GM10266 (cell line): Measurements from ENCODE around the gene TMEM91.
A peak's percentile ranks its signal among the peaks of the same experiment; 100 is the strongest.

Experiments
- DNase-seq: peaks from one replicate; pipeline ENCODE4 v3.0.0; 2012; ENCODE audit errors: extremely low spot score
- TF ChIP-seq, protein P1 (sequence below): IDR thresholded peaks from 2 replicates; pipeline ENCODE4 v1.5.1; 2012; ENCODE audit warnings: mild to moderate bottlenecking, low read depth; ENCODE audit not compliant: control insufficient read depth, insufficient read depth; ENCODE audit errors: missing control alignments

TMEM91 gene

DNA sequence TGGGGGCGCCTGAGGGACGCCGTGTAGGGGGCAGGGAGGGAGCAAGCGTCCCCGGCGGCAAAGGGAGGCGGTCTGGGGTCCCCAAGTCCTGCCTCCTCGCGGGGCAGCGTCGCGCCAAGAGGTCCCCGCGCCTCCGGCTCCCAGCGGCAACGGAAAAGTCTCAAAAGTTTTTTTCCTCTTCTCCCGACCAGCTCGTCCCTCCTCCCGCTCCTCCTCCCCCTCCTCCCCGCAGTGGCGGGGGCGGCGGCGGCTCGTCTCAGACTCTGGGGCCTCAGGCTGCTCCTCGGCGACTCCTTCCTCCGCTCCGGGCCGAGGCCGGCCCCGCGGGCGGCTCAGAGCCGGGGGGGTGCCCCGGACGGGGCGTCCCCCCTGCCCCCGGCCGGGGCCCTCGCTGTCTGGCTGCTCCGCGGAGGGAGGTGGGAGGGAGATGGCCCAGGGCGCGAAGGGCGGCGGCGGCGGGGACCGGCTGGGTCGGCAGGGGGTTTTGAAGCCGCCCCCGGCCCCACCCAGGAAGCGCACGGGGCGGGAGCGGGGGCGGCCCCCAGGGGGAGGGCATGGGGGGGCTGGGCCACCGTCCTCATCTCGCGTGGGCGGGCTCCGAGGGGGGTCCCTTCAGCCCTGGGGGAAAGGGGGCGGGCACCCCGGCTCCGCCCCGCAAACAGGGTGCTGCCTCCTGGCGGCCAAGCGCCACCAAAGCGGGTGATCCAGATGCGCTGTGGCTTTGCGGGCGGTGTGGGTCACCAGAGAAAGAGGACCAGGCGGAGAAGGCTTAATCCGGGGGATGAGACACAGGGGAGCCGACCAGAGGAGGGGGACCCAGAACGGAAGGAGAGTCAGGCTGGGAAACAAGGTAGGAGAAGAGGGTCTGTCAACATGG, 22.6 kb upstream of the TMEM91 start, which contains the start of gene TGFB1:
TSS of gene TGFB1 (minus strand) at position 457 of the 877 bp plus-strand sequence. CDS start 878 bp downstream, outside the sequence.
- TF ChIP-seq, protein P1, sequence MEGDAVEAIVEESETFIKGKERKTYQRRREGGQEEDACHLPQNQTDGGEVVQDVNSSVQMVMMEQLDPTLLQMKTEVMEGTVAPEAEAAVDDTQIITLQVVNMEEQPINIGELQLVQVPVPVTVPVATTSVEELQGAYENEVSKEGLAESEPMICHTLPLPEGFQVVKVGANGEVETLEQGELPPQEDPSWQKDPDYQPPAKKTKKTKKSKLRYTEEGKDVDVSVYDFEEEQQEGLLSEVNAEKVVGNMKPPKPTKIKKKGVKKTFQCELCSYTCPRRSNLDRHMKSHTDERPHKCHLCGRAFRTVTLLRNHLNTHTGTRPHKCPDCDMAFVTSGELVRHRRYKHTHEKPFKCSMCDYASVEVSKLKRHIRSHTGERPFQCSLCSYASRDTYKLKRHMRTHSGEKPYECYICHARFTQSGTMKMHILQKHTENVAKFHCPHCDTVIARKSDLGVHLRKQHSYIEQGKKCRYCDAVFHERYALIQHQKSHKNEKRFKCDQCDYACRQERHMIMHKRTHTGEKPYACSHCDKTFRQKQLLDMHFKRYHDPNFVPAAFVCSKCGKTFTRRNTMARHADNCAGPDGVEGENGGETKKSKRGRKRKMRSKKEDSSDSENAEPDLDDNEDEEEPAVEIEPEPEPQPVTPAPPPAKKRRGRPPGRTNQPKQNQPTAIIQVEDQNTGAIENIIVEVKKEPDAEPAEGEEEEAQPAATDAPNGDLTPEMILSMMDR = peak; percentile 91
- DNase-seq = peak; percentile 98

DNA sequence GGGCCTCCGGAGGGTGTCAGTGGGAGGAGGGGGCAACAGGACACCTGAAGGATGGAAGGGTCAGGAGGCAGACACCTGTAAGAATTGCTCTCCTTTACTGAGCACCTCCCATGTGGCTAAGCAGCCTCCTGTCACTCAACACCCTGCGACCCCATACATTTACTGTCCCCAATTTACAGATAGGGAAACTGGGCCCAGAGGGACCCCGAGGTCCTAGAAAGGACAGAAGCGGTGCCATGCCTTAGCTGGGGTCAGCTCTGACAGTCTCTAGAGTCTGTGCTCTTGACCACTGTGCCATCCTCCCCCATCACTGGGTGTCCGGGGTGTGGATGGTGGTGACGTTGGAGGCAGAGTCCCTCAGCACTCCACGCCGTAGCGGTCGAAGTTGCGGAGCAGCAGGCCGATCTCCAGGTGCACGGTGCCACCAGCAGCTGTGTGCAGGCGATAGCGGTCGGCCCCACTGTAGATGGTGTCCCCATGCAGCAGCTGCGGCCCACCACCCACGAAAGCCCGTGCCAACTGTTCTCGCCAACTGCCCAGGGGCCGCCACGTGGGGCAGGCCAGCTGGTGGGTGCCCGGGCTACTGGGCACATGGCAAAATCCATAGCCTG, 21.9 kb upstream of the TMEM91 start:
- no peak for DNase-seq
- TF ChIP-seq, protein P1 = no peak

DNA sequence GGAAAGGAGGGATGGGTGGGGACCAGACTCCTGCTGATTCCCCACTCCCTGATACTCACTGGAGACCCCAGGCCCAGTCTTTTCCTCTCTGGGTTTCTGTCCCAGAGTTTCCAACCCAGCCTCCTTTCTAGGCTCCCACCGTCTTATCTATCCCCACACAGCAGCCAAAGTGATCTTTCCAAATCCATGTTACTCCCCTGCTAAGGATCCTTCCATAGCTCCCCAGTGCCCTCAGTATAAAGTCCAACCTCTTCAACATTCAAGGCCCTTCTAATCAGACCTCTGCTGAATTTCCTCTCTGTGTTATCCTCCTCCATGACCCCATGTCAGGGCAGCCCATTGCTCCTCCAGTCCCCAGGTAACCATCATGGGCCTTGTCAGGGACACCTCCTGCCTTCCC, 21.3 kb upstream of the TMEM91 start:
- DNase-seq = no peak
- TF ChIP-seq, protein P1 = no peak

DNA sequence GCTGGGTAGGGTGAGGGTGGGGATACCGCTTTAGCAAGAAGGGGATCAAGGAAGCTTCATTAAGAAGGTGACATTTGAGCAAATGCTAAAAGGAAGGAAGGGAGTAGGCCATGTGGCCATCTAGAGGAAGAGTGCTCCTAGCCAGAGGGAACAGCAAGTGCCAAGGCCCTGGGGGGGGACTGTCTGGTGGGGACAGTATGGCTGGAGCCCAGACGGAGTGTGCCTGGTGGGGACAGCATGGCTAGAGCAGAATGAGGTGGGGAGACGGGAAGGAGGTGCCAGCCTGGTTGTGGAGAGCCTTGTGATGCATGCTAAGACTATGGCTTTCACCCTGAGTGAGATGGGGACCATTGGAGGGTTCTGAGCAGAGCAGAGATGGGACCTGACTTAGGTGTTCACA, 20.5 kb upstream of the TMEM91 start:
- TF ChIP-seq, protein P1 = no peak
- DNase-seq = no peak

DNA sequence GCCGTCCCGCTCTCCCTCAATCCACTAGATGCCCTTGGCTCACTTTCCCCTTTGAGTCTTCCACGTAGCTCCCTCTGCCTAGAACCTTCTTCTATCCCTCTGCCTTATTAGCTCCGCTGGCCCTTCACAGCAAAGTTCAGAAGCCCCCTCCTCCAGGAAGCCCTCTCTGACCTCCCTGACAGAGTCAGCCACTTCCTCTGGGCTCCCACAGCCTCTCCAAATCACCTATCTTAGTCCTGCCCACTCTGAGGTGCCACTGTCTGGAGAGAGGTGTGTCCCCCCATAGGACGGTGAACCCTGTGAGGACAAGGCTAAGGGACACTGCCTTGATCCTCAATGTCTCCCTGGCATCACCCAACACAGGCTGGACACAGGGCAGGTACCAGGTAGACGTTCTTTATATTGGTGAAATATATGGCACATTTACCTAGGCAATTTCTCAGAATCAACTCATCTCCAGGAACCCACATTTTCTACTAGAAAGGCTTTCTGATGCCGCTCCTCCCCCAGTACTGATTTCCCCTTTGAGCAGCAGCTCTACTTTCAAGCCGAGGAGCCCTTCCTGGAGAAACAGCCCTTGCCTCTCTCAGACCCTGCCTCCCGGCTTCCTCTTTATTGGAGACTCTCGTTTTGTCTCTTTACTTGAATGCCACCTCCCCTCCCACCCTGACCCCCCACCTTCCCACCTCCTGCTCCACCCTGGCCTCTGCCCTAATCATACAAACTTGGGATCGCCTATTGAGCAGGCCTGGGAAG, 19.2 kb upstream of the TMEM91 start:
- TF ChIP-seq, protein P1 = no peak
- DNase-seq = no peak

DNA sequence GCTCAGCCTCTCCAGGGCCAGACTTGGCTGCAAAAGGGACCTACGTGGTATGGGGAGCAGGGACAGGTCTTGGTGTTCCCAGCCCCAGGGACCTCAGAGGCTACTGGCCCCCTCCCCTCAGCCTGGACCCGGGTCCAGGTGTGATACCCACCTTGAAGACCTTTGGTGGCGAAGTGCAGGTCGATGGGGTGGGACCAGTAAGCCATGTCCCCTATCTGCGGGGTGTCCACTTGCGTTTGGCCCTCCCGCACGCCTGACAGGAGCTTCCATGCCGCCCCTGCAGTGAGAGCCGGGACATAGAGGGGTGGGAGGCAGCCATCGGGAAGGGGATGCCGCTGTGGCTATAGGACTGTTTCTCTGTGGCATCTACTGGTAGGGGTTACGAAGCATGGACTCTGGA, 18.6 kb upstream of the TMEM91 start:
- no peak for DNase-seq
- TF ChIP-seq, protein P1 = no peak
